HepG2 (cell line): Measurements from ENCODE around the gene ANKRD2. TPM values are rescaled to one million over a fixed set of nuclear protein-coding genes. Genes with fewer than 3 reads are reported as not detected.

ENCODE experiments used
- ATAC-seq: fragments of 200-7000 bp; cut with Tn5 transposase; 3 replicates; pipeline ENCODE4 v1.9.1; 2020; ENCODE audit warnings: mild to moderate bottlenecking, moderate library complexity
- BruUV-seq: library from RNA; stranded (reverse); fragments of 400-500 nt; replicated peaks from 2 replicates; lab custom pipeline; 2021; lab: Mats Ljungman, UMichigan
- CTCF ChIA-PET: fragments of 300-600 bp; formaldehyde crosslinking; extraction: SDS; loops from one replicate; lab custom pipeline; 2021; ENCODE audit warnings: low total read pairs, inconsistent platforms, low intra/inter-chr PET ratio; lab: Yijun Ruan, JAX
- POLR2A ChIA-PET: fragments of 350-600 bp; sonication (Branson Sonifier 250); formaldehyde crosslinking; loops from one replicate; lab custom pipeline; 2020; ENCODE audit warnings: antibody characterized with exemption, inconsistent platforms; lab: Yijun Ruan, JAX
- DNase-seq: peaks from one replicate; pipeline ENCODE4 v3.0.0-alpha.2; 2015; ENCODE audit warnings: low spot score
- FAIRE-seq: peaks from 3 replicates; lab custom pipeline; 2011; peaks lifted over from hg19 to GRCh38; lab: Jason Lieb, UNC
- H2AFZ ChIP-seq: one replicate; pipeline ENCODE4 v1.6.1; 2011; ENCODE audit warnings: low read length, inconsistent platforms
- H3K27ac ChIP-seq: fragments of 300-600 bp; 3 replicates; pipeline ENCODE4 v1.8.0; 2011; ENCODE audit warnings: mixed run types, mild to moderate bottlenecking, mixed read lengths, low read length, inconsistent platforms; ENCODE audit not compliant: insufficient read depth; ENCODE audit errors: extremely low read length
- H3K27me3 ChIP-seq, 2 experiments: fragments of 200-600 bp in 1 of 2; 2 replicates in 1 of 2; 3 replicates in 1 of 2; pipeline versions ENCODE4 v1.6.0 to v1.8.0; 2011; ENCODE audit warnings: low read length in 2 of 2, mild to moderate bottlenecking in 2 of 2, moderate library complexity in 2 of 2, inconsistent platforms in 1 of 2; ENCODE audit not compliant: insufficient read depth in 2 of 2, control insufficient read depth in 1 of 2
- H3K36me3 ChIP-seq, 2 experiments: fragments of 200-600 bp in 1 of 2; replicated peaks in 1 of 2; 2 replicates in 1 of 2; 3 replicates in 1 of 2; pipeline versions ENCODE4 v1.5.1 to v1.8.0; 2011; ENCODE audit warnings: low read length in 2 of 2, inconsistent platforms in 1 of 2; ENCODE audit not compliant: insufficient read depth in 2 of 2, control insufficient read depth in 1 of 2
- H3K4me1 ChIP-seq: 2 replicates; pipeline ENCODE4 v1.5.1; 2012; ENCODE audit warnings: low read length, inconsistent platforms; ENCODE audit not compliant: insufficient read depth
- H3K4me2 ChIP-seq: 2 replicates; pipeline ENCODE4 v1.6.0; 2011; ENCODE audit warnings: low read depth, low read length, inconsistent platforms
- H3K4me3 ChIP-seq, 3 experiments: fragments of 200-600 bp in 1 of 3; sonication (generic), shearing (Covaris generic) in 1 of 3; replicated peaks in 1 of 3; 2 replicates each; pipeline ENCODE4 v1.5.1; 2011 to 2016; ENCODE audit warnings: low read length in 3 of 3, inconsistent platforms in 2 of 3, low read depth in 2 of 3, mild to moderate bottlenecking in 2 of 3, control low read depth in 1 of 3, mixed read lengths in 1 of 3; ENCODE audit not compliant: insufficient read depth in 1 of 3
- H3K79me2 ChIP-seq: one replicate; pipeline ENCODE4 v1.6.1; 2011; ENCODE audit warnings: low read length, inconsistent platforms; ENCODE audit not compliant: insufficient read depth
- H3K9ac ChIP-seq: 2 replicates; pipeline ENCODE4 v1.6.0; 2011; ENCODE audit warnings: mild to moderate bottlenecking, low read depth, low read length, inconsistent platforms; ENCODE audit not compliant: insufficient read depth
- H3K9me3 ChIP-seq: 2 replicates; pipeline ENCODE4 v1.5.1; 2012; ENCODE audit warnings: mild to moderate bottlenecking, low read length
- H4K20me1 ChIP-seq: 2 replicates; pipeline ENCODE4 v1.6.0; 2011; ENCODE audit warnings: inconsistent platforms, mild to moderate bottlenecking, low read length, moderate library complexity; ENCODE audit not compliant: insufficient read depth
- EP300 ChIP-seq, 3 experiments: sonication (generic) in 1 of 3; formaldehyde crosslinking in 1 of 3; IDR thresholded peaks; 2 replicates each; pipeline versions ENCODE4 v1.5.1 to v1.6.1; 2011 to 2020; ENCODE audit warnings: low read depth in 2 of 3, low read length in 2 of 3, borderline replicate concordance in 1 of 3, improper control_type of control experiment in 1 of 3, mild to moderate bottlenecking in 1 of 3, missing genetic modification reagents in 1 of 3, moderate library complexity in 1 of 3
- GTF2F1 ChIP-seq: fragments of 150-350 bp; IDR thresholded peaks from 2 replicates; pipeline ENCODE4 v1.6.1; 2014; ENCODE audit warnings: low read length
- HNF4G ChIP-seq, 2 experiments: sonication (generic) in 1 of 2; formaldehyde crosslinking in 1 of 2; IDR thresholded peaks; 2 replicates each; pipeline versions ENCODE4 v1.4.0 to v1.6.1; 2011 to 2020; ENCODE audit warnings: borderline replicate concordance in 2 of 2, low read depth in 2 of 2, mild to moderate bottlenecking in 2 of 2, low read length in 1 of 2, missing genetic modification reagents in 1 of 2, moderate library complexity in 1 of 2
- MAFF ChIP-seq: IDR thresholded peaks from 2 replicates; pipeline ENCODE4 v1.6.1; 2011; ENCODE audit warnings: low read depth, low read length, improper control_type of control experiment
- RARA ChIP-seq: IDR thresholded peaks from 2 replicates; pipeline ENCODE4 v1.6.1; 2016; ENCODE audit warnings: missing genetic modification reagents, missing compliant biosample characterization
- SAP130 ChIP-seq: IDR thresholded peaks from 2 replicates; pipeline ENCODE4 v1.6.1; 2016; ENCODE audit warnings: low read depth
- TEAD3 ChIP-seq: optimal IDR thresholded peaks from 2 replicates; pipeline ENCODE3; 2016; ENCODE audit warnings: borderline replicate concordance
- TRIM22 ChIP-seq: fragments of 450-650 bp; IDR thresholded peaks from 2 replicates; pipeline ENCODE4 v1.6.1; 2017
- ZFP41 ChIP-seq: sonication (generic); formaldehyde crosslinking; IDR thresholded peaks from 2 replicates; pipeline ENCODE4 v1.4.0; 2020; ENCODE audit warnings: mild to moderate bottlenecking, missing genetic modification reagents, borderline replicate concordance
- ZNF646 ChIP-seq: sonication (generic); formaldehyde crosslinking; IDR thresholded peaks from 2 replicates; pipeline ENCODE4 v1.9.0; 2021; ENCODE audit warnings: mild to moderate bottlenecking, missing genetic modification reagents
- ZNF687 ChIP-seq: sonication (generic); formaldehyde crosslinking; IDR thresholded peaks from 2 replicates; pipeline ENCODE4 v1.5.1; 2020; ENCODE audit warnings: mild to moderate bottlenecking, missing genetic modification reagents, moderate library complexity
- ZNF878 ChIP-seq: sonication (generic); formaldehyde crosslinking; IDR thresholded peaks from 2 replicates; pipeline ENCODE4 v1.8.1; 2023; ENCODE audit warnings: mild to moderate bottlenecking, missing genetic modification reagents, moderate library complexity
- WGBS: methylation state at CpG from one replicate; pipeline ENCODE4 v1.1.6; 2017; ENCODE audit warnings: low lambda C conversion rate; 5-methylcytosine and 5-hydroxymethylcytosine counted together
- in situ Hi-C: cut with HindIII; loops from 2 replicates; pipeline ENCODE4 v1.10.0; 2017; ENCODE audit warnings: low pct_unique_long_range_greater_than_20kb; ENCODE audit not compliant: extremely low pct_ligation_motif_present
- intact Hi-C: fragments of 100-400 bp; cut with micrococcal nuclease; formaldehyde crosslinking; loops from one replicate; pipeline ENCODE4 v1.10.0; 2022; ENCODE audit not compliant: unreplicated experiment
- polyA plus RNA-seq, 8 experiments: library from polyadenylated mRNA; depleted of rRNA in 3 of 8; stranded (reverse) in 7 of 8; unstranded in 1 of 8; fragments of >200 nt; fragmentation: Illumina TruSeq in 4 of 8; extraction: Trizol in 4 of 8; gene quantifications; 2 replicates each; pipeline versions ENCODE4 v1.2.1 to v1.2.3, GENCODE V29; 2011 to 2016; ENCODE audit warnings: low read depth in 4 of 8, missing spikeins in 1 of 8, mixed read lengths in 1 of 8; ENCODE audit not compliant: insufficient read depth in 1 of 8
- total RNA-seq, 5 experiments: library from RNA; depleted of rRNA; stranded (reverse); fragments of >200 nt; fragmentation: Illumina TruSeq; extraction: Trizol; gene quantifications; 2 replicates each; pipeline ENCODE4 v1.2.3, GENCODE V29; 2016; ENCODE audit warnings: low read depth in 1 of 5

The ANKRD2 gene
- total and polyA plus RNA-seq, 2 of the 13 experiments (the other 11 are each of a cell fraction or from before 2014, with no cell fraction given), result not detected

- Histone ChIP-seq H3K9me3 (no peaks in the 10 kb centered on the region), H3K4me1 (peaks cover 43% of the 10 kb centered on the region), H2AFZ (no peak overlapping the region), H3K9ac (no peak overlapping the region), H3K4me2 (0 out of 2 replicates have a peak overlapping the region, but pooled peaks have one; percentile 14), H3K4me3 (no peak overlapping the region), H3K79me2 (no peaks in the 10 kb centered on the region), H4K20me1 (no peaks in the 10 kb centered on the region), H3K27ac (peak overlapping the region; percentile 38), H3K27me3 (no peaks in the 10 kb centered on the region; a peak in 1 of 5 replicates), H3K36me3 (no peaks in the 10 kb centered on the region)
- CTCF ChIA-PET, result no interaction called here
- in situ Hi-C loops (no loop called here), intact Hi-C loops (no loop called here)
- WGBS, result 15% methylated on average over 2 of the region's 2 CpGs
- no TSS peak for BruUV-seq
- ATAC-seq (no peak), FAIRE-seq (no peak), DNase-seq (peak; percentile 48)
- POLR2A ChIA-PET, result interaction anchor here (3.5 kb wide), 1 partner anchor 13 kb away, joined by 23 read pairs; the partner anchor contains the start of gene HOGA1
- TF ChIP-seq ZNF878 (CRISPR knock-in tag) (no peak), TEAD3 (CRISPR knock-in tag) (peak; percentile 25), ZNF687 (CRISPR knock-in tag) (no peak), RARA (CRISPR knock-in tag) (peak; percentile 44; the same call in 1 of the 2 replicates), ZFP41 (no peak), SAP130 (CRISPR knock-in tag) (peak; percentile 31; the same call in 1 of the 2 replicates), MAFF (peak; percentile 89), TRIM22 (no peak), EP300 (IDR thresholded peaks at IDR 0.05; ENCODE audit: low read depth in 2 of 2, low read length in 2 of 2) (0 out of 4 replicates have a peak, but pooled peaks of 1 of the 2 experiments have one; percentile 7), EP300 (CRISPR knock-in tag; IDR thresholded peaks at IDR 0.05; ENCODE audit: borderline replicate concordance) (no peak), ZNF646 (no peak), HNF4G (IDR thresholded peaks at IDR 0.05; ENCODE audit: borderline replicate concordance, low read depth, low read length) (no peak), HNF4G (CRISPR knock-in tag; IDR thresholded peaks at IDR 0.05; ENCODE audit: borderline replicate concordance, low read depth) (no peak), GTF2F1 (no peak)
Measured at GRCh38 chr10:97597778-97598177, 25.2 kb downstream of the ANKRD2 start.
